ENCODE measurements around the gene TARBP2. TPM values are rescaled to one million over a fixed set of nuclear protein-coding genes. Genes with fewer than 3 reads are reported as not detected.
A peak's percentile ranks its signal among the peaks of the same experiment; 100 is the strongest.

Gene TARBP2
- polyA plus RNA-seq, 1 of the 3 experiments (the other 2 are of a cell fraction), result 57.8 TPM

GRCh38 chr12:53451661-53452158 lies 49.4 kb upstream of the TARBP2 start, which contains the start of gene PCBP2 (continued):
- no peak for TF ChIP-seq REST (IDR thresholded peaks at IDR 0.05; ENCODE audit: low read depth, low read length)
- TF ChIP-seq NFIC (IDR thresholded peaks at IDR 0.05; ENCODE audit: borderline replicate concordance), result no peak
- no peak for TF ChIP-seq RXRA (IDR thresholded peaks at IDR 0.05; ENCODE audit: borderline replicate concordance, low read depth)
- peak; percentile 86; the same call in 1 of the 2 replicates for TF ChIP-seq TAF1 (IDR thresholded peaks at IDR 0.05; ENCODE audit: borderline replicate concordance, low read depth, low read length)
- TF ChIP-seq CTCF (IDR thresholded peaks at IDR 0.05), result peak; percentile 85
- no peak for TF ChIP-seq EZH2phosphoT487 (IDR thresholded peaks at IDR 0.05; ENCODE audit: borderline replicate concordance, low read depth)
- no peak for TF ChIP-seq RAD21 (IDR thresholded peaks at IDR 0.05; ENCODE audit: low read length)
- peak; percentile 93; the same call in 1 of the 2 replicates for TF ChIP-seq SIN3A (IDR thresholded peaks at IDR 0.05; ENCODE audit: borderline replicate concordance, low read depth, low read length)
- TF ChIP-seq IRF3 (IDR thresholded peaks at IDR 0.05; ENCODE audit: low read depth, low read length), result no peak
- no peak for TF ChIP-seq FOSL2 (IDR thresholded peaks at IDR 0.05; ENCODE audit: borderline replicate concordance, low read depth)
- TF ChIP-seq RFX5 (IDR thresholded peaks at IDR 0.05; ENCODE audit: low read length), result no peak; the same call in 1 of the 2 replicates
- peak; percentile 79; the same call in 1 of the 2 replicates for TF ChIP-seq YY1 (IDR thresholded peaks at IDR 0.05; ENCODE audit: low read depth)
- TF ChIP-seq CHD2 (IDR thresholded peaks at IDR 0.05; ENCODE audit: low read length, partially characterized antibody), result peak; percentile 91
- no peak; the same call in 1 of the 2 replicates for TF ChIP-seq USF1 (IDR thresholded peaks at IDR 0.05; ENCODE audit: borderline replicate concordance, low read depth)
- peak; percentile 83 for TF ChIP-seq MAX (IDR thresholded peaks at IDR 0.05; ENCODE audit: low read depth)
- TF ChIP-seq TCF12 (IDR thresholded peaks at IDR 0.05), result peak; percentile 58; the same call in 1 of the 2 replicates
- TF ChIP-seq GABPA (IDR thresholded peaks at IDR 0.05; ENCODE audit: low read depth), result peak; percentile 91
- TF ChIP-seq POLR2AphosphoS5 (IDR thresholded peaks at IDR 0.05; ENCODE audit: low read depth, low read length), result peak; percentile 74

Measured in SK-N-SH (cell line).